GM13976 (cell line): Measurements from ENCODE around the gene USP44.

Source experiments
- DNase-seq: peaks from one replicate; pipeline ENCODE4 v3.0.0; 2012; ENCODE audit warnings: low spot score
- in situ Hi-C: fragments of 300-500 bp; cut with MboI; formaldehyde crosslinking; loops from one replicate; pipeline ENCODE4 v1.12.0; 2022; ENCODE audit warnings: low sequenced_read_pairs, mixed read lengths, inconsistent platforms; ENCODE audit not compliant: unreplicated experiment
- TF ChIP-seq, protein P1 (sequence below): IDR thresholded peaks from 2 replicates; pipeline ENCODE4 v1.5.1; 2012; ENCODE audit warnings: borderline replicate concordance, mild to moderate bottlenecking; ENCODE audit not compliant: insufficient read depth; ENCODE audit errors: extremely low read depth, missing control alignments, control extremely low read depth

The USP44 gene

DNA sequence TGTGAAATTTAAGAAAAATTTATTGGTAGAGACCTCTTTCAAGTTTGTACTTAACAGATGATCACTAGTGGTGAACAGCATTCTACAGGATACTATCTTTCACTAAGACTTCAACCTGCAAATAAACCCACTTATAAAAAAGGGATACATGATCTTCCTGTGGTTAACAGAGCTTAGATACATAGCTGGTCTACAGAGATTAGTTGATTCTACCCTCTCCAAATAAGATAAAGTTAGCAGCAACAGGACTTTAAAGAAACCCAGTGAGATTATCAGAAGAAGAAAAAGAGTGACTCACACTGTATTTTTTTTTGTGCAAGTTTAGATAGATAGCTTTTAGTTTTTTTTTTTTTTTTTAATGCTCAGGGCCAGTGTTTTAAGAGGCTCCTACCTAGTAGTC lies 34.5 kb downstream of the USP44 start:
- DNase-seq = no peak
- in situ Hi-C loops = no loop called here
- TF ChIP-seq, protein P1, sequence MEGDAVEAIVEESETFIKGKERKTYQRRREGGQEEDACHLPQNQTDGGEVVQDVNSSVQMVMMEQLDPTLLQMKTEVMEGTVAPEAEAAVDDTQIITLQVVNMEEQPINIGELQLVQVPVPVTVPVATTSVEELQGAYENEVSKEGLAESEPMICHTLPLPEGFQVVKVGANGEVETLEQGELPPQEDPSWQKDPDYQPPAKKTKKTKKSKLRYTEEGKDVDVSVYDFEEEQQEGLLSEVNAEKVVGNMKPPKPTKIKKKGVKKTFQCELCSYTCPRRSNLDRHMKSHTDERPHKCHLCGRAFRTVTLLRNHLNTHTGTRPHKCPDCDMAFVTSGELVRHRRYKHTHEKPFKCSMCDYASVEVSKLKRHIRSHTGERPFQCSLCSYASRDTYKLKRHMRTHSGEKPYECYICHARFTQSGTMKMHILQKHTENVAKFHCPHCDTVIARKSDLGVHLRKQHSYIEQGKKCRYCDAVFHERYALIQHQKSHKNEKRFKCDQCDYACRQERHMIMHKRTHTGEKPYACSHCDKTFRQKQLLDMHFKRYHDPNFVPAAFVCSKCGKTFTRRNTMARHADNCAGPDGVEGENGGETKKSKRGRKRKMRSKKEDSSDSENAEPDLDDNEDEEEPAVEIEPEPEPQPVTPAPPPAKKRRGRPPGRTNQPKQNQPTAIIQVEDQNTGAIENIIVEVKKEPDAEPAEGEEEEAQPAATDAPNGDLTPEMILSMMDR = no peak

DNA sequence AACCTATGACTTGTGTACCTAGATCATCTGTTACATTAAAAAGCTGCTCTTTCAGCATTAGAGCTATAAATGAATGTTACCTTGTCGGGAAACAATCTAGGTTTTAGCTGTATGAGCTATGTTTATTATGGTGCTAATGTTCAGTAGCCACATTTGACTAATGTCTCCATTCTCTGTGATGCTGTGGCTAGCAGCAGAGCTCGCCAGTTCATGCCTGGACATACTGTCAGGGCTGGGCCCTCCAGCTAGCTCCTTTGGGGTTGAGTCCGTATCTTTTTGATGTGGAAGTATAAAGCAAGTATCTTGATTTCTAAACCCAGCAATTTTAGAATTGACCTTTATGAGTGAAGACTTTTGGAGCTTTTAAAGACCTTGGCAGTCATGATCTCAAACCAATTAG lies 36.1 kb downstream of the USP44 start:
- TF ChIP-seq, protein P1 = no peak
- in situ Hi-C loops = no loop called here
- DNase-seq = no peak

DNA sequence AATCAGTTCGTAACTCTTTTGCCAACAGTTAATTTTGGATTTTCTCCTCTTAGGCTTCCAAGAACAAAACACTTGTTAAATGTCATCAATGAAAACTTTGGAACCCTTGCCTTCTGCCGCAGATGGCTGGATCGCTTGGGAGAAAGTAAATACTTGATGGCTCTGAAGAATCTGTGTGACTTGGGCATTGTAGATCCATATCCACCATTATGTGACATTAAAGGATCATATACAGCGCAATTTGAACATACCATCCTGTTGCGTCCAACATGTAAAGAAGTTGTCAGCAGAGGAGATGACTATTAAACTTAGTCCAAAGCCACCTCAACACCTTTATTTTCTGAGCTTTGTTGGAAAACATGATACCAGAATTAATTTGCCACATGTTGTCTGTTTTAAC lies 37.7 kb downstream of the USP44 start:
- no peak for DNase-seq
- TF ChIP-seq, protein P1 = no peak
- in situ Hi-C loops = no loop called here

DNA sequence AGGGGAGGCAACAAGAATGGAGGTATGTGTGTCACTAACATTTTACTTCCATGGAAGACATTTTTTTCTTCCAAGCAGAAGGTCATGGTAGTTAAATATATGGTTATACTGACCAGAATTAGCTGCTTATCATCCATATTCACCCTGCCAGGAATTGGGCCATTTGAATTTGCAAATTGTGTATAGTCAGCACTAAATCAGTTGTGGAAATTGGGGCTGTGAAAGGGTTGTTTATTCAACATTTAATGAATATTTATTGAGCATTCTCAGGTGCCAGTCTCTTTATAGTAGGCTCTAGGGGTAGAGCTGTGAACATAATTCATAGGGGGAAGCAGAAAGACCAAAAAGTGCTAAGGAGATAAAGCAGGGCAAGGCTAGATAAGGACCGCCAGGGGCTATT lies 39.3 kb downstream of the USP44 start:
- TF ChIP-seq, protein P1 = no peak
- in situ Hi-C loops = no loop called here
- DNase-seq = no peak

DNA sequence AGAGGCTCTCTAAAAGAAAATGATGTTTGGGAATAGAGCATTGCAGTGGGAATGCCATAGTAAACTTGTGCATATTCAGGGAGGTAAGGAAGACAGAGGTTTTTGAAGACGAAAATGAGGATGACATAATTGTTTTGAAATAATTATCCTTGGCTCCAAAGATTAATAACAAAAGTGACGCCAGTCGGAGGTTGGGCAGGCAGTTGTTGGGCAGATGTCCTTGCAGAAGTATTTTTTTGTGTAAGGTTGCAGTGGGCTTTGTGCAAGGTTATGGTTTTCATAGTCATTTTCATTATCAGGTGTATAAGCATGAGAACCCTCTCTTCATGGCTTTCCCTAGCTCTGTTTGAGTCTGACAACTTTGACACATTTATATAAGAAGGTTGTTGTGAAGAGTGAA lies 42.0 kb downstream of the USP44 start:
- TF ChIP-seq, protein P1 = no peak
- DNase-seq = no peak
- in situ Hi-C loops = no loop called here

DNA sequence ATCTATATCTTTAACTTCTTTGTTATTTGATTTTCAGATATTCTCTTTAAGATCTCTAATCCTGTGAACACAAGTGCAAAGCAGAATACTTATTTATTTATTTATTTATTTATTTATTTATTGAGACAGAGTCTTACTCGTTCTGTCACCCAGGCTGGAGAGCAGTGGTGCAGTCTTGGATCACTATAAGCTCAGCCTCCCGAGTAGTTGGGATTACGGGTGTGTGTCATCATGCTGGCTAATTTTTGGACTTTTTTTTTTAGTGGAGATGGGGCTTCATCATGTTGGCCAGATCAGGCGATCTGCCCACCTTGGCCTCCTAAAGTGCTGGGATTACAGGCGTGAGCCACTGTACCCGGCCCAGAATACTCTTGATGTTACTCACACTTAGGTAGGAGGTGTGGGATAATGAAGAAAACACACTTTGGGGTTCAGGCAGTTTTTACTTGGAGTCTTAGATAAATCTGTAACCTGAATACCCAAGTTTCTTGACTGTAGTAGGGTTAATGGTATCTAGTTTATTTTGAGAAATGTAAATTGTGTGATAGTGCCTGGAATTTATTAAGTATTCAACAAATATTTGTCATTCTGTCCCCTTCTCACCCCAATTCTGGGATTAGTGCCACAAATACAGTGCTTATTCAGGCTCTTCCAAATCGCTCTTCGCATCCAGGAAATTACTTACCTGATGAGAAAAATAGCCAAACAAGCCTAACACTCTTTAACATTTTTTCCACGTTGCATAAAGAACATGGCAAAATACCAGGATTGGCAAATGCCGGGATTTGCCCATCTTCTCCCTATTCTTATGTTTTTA lies 44.4 kb downstream of the USP44 start:
- no peak for DNase-seq
- in situ Hi-C loops = no loop called here
- TF ChIP-seq, protein P1 = no peak
